WI38 (cell line): ENCODE measurements around the gene FBXO31.

Source experiments
- H3K4me3 ChIP-seq: 2 replicates; pipeline ENCODE4 v1.5.1; 2011; ENCODE audit warnings: low read depth, mild to moderate bottlenecking, control low read depth, low read length
- CTCF ChIP-seq: IDR thresholded peaks from 2 replicates; pipeline ENCODE4 v1.5.1; 2012; ENCODE audit warnings: low read depth, mild to moderate bottlenecking, control low read depth, low read length

The FBXO31 gene

GRCh38 chr16:87369117-87369765 is 14.3 kb downstream of the FBXO31 start:
- no peak overlapping the region for H3K4me3 ChIP-seq
- TF ChIP-seq CTCF = no peak

GRCh38 chr16:87368029-87368770 is 15.4 kb downstream of the FBXO31 start:
- TF ChIP-seq CTCF = no peak

GRCh38 chr16:87367529-87367928 is 16.0 kb downstream of the FBXO31 start:
- no peak for TF ChIP-seq CTCF
- H3K4me3 ChIP-seq = no peak overlapping the region

More at GRCh38 chr16:87368029-87368770, 15.4 kb downstream of the FBXO31 start:
- no peak overlapping the region for H3K4me3 ChIP-seq

GRCh38 chr16:87366930-87367329 is 16.6 kb downstream of the FBXO31 start:
- TF ChIP-seq CTCF = no peak
- no peak overlapping the region for H3K4me3 ChIP-seq

- no peak for TF ChIP-seq CTCF
- no peak overlapping the region for H3K4me3 ChIP-seq
These were observed 17.3 kb downstream of the FBXO31 start for GRCh38 chr16:87366288-87366687.

- no peak for TF ChIP-seq CTCF
- no peak overlapping the region for H3K4me3 ChIP-seq
These were observed 18.4 kb downstream of the FBXO31 start for GRCh38 chr16:87365021-87365713.
